ENCODE results near the gene GSTT2B. TPM values are rescaled to one million over a fixed set of nuclear protein-coding genes. Genes with fewer than 3 reads are reported as not detected.
"Not testable (repeated sequence)": the region's sequence is repeated elsewhere in the genome, so short reads cannot be mapped to it uniquely, and the experiment has no call there.

Gene GSTT2B
- total and polyA plus RNA-seq, 3 donors from 2014 or later: 0.87 to 7.9 (median 1.4) TPM

DNA sequence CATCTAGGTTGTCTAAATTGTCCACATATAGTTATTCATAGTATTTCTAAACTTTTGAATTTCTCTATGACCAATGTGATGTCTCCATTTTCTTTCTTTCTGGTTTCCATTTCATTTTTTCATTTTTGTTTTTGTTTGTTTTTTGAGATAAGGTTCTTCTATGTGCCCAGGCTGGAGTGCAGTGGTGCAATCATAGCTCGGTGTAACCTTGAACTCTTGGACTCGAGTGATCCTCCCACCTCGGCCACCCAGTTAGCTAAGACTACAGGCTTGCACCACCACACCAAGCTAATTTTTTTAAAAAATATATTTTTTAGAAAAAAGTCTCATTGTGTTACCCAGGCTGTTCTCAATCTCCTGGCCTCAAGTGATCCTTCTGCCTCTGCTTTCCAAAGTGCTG is 36.1 kb upstream of the GSTT2B start:
- Histone ChIP-seq H3K4me1 (no peaks in the 10 kb centered on the region), H3K27me3 (no peaks in the 10 kb centered on the region), H3K27ac (no peak overlapping the region), H3K9me3 (no peaks in the 10 kb centered on the region), H3K4me3 (no peak overlapping the region), H3K36me3 (ENCODE audit: low read depth, missing control alignments) (no peaks in the 10 kb centered on the region)
- intact Hi-C loops (cut with DNase I; ENCODE audit: low total_unique reads): no loop called here
- TF ChIP-seq POLR2A (IDR thresholded peaks at IDR 0.05): no peak
- TF ChIP-seq, protein P1, sequence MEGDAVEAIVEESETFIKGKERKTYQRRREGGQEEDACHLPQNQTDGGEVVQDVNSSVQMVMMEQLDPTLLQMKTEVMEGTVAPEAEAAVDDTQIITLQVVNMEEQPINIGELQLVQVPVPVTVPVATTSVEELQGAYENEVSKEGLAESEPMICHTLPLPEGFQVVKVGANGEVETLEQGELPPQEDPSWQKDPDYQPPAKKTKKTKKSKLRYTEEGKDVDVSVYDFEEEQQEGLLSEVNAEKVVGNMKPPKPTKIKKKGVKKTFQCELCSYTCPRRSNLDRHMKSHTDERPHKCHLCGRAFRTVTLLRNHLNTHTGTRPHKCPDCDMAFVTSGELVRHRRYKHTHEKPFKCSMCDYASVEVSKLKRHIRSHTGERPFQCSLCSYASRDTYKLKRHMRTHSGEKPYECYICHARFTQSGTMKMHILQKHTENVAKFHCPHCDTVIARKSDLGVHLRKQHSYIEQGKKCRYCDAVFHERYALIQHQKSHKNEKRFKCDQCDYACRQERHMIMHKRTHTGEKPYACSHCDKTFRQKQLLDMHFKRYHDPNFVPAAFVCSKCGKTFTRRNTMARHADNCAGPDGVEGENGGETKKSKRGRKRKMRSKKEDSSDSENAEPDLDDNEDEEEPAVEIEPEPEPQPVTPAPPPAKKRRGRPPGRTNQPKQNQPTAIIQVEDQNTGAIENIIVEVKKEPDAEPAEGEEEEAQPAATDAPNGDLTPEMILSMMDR (IDR thresholded peaks at IDR 0.05): no peak
- 60 to 62% methylated on average over 3 of the region's 3 CpGs for WGBS, 2 donors
- no peak for DNase-seq

DNA sequence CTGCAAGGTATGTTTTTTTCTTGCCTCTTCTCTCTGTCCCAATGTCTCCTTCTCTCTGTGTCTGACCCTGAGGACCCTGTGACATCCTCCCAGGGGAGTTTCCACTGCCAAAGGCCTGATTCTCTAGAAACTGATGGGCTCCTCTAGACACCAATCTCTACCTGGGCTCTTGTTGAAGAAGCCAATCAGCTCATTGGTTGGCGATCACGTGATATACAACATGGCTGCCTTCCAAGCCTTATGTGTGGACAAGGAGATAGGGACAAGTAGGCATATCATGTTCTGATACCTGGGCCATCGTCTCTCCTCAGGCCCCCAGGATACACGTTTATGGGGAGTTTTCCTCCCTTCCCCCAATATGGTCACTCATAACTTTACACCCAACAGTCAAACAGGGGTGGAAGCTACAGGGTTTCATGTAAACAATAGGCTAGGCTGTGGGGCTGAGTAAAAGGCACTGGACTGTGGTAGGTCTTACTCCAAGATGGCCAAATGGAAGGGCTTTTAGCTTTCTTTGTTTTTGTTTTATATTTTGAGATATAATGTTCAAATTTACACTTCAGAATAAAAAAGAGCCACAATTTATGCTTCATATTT is 32.7 kb upstream of the GSTT2B start:
- H3K27ac ChIP-seq; H3K36me3 ChIP-seq (ENCODE audit: low read depth, missing control alignments); DNase-seq; H3K27me3 ChIP-seq; H3K4me1 ChIP-seq; H3K4me3 ChIP-seq; intact Hi-C loops (cut with DNase I; ENCODE audit: low total_unique reads); H3K9me3 ChIP-seq: not testable (repeated sequence)
- WGBS, 2 donors: 53 to 64% methylated on average over 4 of the region's 4 CpGs

DNA sequence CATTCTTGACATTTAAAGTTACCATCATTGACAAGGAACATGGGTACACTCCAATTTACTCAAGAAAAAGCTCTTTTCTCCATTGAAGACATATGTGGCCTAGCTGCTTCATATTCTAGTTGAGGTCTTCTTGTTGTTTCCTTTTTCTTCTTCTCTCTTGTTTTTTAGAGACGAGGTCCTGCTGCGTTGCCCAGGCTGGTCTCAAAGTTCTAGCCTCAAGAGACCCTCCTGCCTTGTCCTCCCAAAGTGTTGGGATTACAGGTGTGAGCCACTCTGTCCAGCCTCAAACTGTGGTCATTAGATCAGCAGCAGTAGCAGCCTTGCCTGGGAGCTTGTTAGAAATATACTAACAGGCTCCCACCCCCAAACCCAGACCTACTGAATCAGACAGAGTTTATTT is 32.1 kb upstream of the GSTT2B start:
- WGBS, 2 donors: 44 to 59% methylated on average over 2 of the region's 2 CpGs
- H3K9me3 ChIP-seq; H3K36me3 ChIP-seq (ENCODE audit: low read depth, missing control alignments); DNase-seq; intact Hi-C loops (cut with DNase I; ENCODE audit: low total_unique reads); H3K4me3 ChIP-seq; H3K27ac ChIP-seq; H3K4me1 ChIP-seq; H3K27me3 ChIP-seq: not testable (repeated sequence)

DNA sequence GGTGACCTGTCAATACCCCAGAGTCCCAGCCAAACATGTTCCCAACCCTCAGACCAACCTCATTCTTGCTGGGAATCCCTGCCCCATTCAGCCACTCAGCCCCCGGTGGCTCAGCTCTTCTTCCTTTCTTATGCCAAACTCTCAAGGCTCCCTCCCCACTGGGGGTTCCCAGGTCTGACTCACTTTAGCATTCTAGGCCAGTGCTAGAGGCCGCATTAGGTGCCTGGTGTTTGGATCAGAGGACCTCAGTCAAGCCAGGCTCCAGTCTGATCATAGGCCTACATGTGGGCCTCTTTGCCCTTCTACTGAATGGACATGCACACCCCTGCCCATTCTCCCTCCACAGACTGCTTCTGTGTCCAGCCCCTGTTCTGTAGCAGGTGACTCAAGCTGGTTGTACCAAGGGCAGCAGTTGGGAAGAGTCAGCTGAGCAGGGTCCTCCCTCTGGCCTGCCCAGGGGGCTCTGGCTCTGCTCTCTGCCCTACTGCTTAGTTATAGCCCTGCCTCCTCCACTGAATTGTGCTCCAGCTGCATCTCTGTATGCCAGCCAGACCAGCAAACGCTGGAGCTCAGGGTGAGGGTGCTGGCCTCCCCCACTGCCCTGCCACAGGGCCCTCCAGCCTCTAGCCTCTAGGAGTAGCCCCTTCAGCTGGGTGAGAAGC is 28.7 kb upstream of the GSTT2B start:
- intact Hi-C loops (cut with DNase I; ENCODE audit: low total_unique reads): not testable (repeated sequence)

GRCh38 chr22:23986538-23987178 is 25.7 kb upstream of the GSTT2B start:
- 69% methylated on average over 4 of the region's 4 CpGs; no CpG with 5 or more reads in 1 of the 2 donors for WGBS, 2 donors
- H3K27me3 ChIP-seq; intact Hi-C loops (cut with DNase I; ENCODE audit: low total_unique reads); H3K4me1 ChIP-seq; H3K27ac ChIP-seq; H3K9me3 ChIP-seq; H3K4me3 ChIP-seq; DNase-seq; H3K36me3 ChIP-seq (ENCODE audit: low read depth, missing control alignments): not testable (repeated sequence)

More for the DNA sequence above, 28.7 kb upstream of the GSTT2B start:
- not testable (repeated sequence) for H3K9me3 ChIP-seq; DNase-seq; H3K4me1 ChIP-seq; H3K27ac ChIP-seq; H3K36me3 ChIP-seq (ENCODE audit: low read depth, missing control alignments); H3K4me3 ChIP-seq; H3K27me3 ChIP-seq
- WGBS, 2 donors: 86% methylated on average over 2 of the region's 3 CpGs; no CpG with 5 or more reads in 1 of the 2 donors

DNA sequence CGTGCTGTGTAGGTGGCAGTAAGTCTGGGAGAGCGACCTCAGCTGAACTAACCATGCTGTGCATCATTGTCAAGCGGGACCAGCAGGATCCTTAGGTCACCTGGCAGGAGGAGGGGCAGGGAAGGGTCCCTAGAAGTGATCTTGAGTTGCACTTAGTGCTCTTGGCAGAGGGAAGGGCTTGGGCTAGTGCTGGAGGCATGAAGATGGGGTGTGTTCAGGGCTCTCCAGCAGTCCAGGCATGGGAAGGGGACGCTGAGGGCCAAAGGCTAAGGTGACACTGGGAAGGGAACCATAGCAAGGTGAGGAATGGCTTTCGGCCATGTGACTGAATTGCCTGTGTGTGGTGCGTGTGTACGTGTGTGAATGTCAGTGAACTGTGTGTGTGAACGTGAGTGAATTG is 25.1 kb upstream of the GSTT2B start:
- DNase-seq; H3K4me1 ChIP-seq; H3K9me3 ChIP-seq; H3K27ac ChIP-seq; H3K4me3 ChIP-seq; H3K27me3 ChIP-seq; H3K36me3 ChIP-seq (ENCODE audit: low read depth, missing control alignments); intact Hi-C loops (cut with DNase I; ENCODE audit: low total_unique reads): not testable (repeated sequence)
- WGBS, 2 donors: 89% methylated on average over 8 of the region's 8 CpGs; no CpG with 5 or more reads in 1 of the 2 donors

DNA sequence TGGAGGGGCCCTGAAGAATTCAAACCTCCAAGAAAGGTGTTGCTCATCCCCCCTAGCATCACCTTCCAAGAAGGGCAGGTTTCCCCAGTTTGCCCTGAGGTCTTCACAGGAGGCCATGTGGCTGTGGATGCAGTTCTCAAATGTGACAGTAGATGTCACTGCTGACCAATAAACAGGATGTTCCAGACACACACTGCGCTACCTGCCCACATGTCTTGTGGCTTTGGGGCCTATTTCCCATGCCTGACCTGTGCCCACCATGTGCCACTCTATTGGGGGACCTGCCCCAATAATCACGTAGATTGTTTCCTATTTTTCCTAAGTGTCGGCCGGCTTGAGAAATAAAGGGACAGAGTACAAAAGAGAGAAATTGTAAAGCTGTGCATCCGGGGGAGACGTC is 23.4 kb upstream of the GSTT2B start:
- Histone ChIP-seq H3K4me3 (no peak overlapping the region), H3K9me3 (no peaks in the 10 kb centered on the region), H3K27ac (no peak overlapping the region), H3K4me1 (no peaks in the 10 kb centered on the region), H3K27me3 (no peaks in the 10 kb centered on the region), H3K36me3 (ENCODE audit: low read depth, missing control alignments) (no peaks in the 10 kb centered on the region)
- DNase-seq: no peak
- WGBS, 2 donors: 71% methylated on average over 6 of the region's 6 CpGs; no CpG with 5 or more reads in 1 of the 2 donors
- intact Hi-C loops (cut with DNase I; ENCODE audit: low total_unique reads): no loop called here
- no peak for TF ChIP-seq POLR2A (IDR thresholded peaks at IDR 0.05)
- TF ChIP-seq, protein P1 (IDR thresholded peaks at IDR 0.05): peak in 1 of 3 experiments; percentile 26

- DNase-seq; H3K36me3 ChIP-seq (ENCODE audit: low read depth, missing control alignments); intact Hi-C loops (cut with DNase I; ENCODE audit: low total_unique reads); H3K4me1 ChIP-seq; H3K27me3 ChIP-seq; H3K27ac ChIP-seq; H3K9me3 ChIP-seq; H3K4me3 ChIP-seq: not testable (repeated sequence)
- WGBS, 2 donors: no CpG with 5 or more reads among the region's 7 CpGs
These were observed 19.6 kb upstream of the GSTT2B start for GRCh38 chr22:23980567-23980966.

DNA sequence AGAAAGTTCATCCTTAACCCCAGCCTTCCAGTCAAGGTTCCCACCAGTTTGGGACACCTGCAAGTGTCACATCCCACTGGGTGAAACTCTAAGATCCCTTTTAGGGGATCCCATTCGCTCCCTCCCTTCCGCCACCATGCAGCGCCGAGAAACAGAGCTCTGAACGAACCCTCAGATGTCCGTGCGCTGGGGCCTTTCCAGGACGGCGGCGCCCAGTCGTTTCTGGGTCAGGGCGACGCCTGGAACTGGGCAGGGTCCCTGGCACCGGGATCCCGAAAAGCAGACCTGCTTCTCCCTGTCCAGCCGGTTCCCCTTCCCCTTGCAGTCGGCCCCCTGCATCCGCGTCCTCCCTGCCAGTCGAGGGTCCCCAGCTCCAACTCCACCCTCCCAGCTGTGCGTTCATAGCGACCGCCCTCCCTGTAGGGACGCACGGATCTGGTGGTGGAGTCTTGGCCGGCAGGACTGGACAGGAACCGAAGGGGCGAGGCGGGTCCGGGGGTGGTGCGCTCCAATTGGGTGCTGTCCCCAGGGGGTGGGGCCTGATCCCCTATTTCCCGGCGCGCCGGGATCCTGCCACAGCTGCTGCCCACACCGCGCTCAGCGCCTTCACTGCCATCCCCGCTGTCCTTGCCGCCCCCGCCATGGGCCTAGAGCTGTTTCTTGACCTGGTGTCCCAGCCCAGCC is 18.7 kb upstream of the GSTT2B start, which contains the start of gene GSTT2:
Gene GSTT2, plus strand, starts transcription at position 578 of the 684 bp plus-strand sequence.
- H3K9me3 ChIP-seq; H3K4me3 ChIP-seq; H3K36me3 ChIP-seq (ENCODE audit: low read depth, missing control alignments); intact Hi-C loops (cut with DNase I; ENCODE audit: low total_unique reads); H3K27ac ChIP-seq; H3K4me1 ChIP-seq; DNase-seq; H3K27me3 ChIP-seq: not testable (repeated sequence)
- no CpG with 5 or more reads among the region's 41 CpGs for WGBS, 2 donors
